Nephron (organoid): Measurements from ENCODE around the gene KIF16B.
A peak's percentile ranks its signal among the peaks of the same experiment; 100 is the strongest.
"Not testable (repeated sequence)": the region's sequence is repeated elsewhere in the genome, so short reads cannot be mapped to it uniquely, and the experiment has no call there.

Source experiments
- H3K27ac Mint-ChIP-seq, 3 experiments: 2 replicates each; pipeline ENCODE4 v1.8.0; 2020; ENCODE audit warnings: mixed read lengths in 3 of 3, mild to moderate bottlenecking in 2 of 3, moderate library complexity in 1 of 3
- H3K27me3 Mint-ChIP-seq: 2 replicates; pipeline ENCODE4 v1.8.0; 2021; ENCODE audit warnings: low read depth, mild to moderate bottlenecking, moderate library complexity, mixed read lengths
- H3K36me3 Mint-ChIP-seq: 2 replicates; pipeline ENCODE4 v1.8.0; 2020; ENCODE audit warnings: low read depth, mixed read lengths
- H3K4me1 Mint-ChIP-seq: 2 replicates; pipeline ENCODE4 v1.8.0; 2020; ENCODE audit warnings: mixed read lengths
- H3K4me3 Mint-ChIP-seq, 3 experiments: 2 replicates each; pipeline ENCODE4 v1.8.0; 2020; ENCODE audit warnings: mild to moderate bottlenecking in 3 of 3, mixed read lengths in 3 of 3, moderate library complexity in 2 of 3
- H3K9me3 Mint-ChIP-seq: 2 replicates; pipeline ENCODE4 v1.8.0; 2020; ENCODE audit warnings: mixed read lengths
- CTCF ChIP-seq, 3 experiments: fragments of 200-600 bp; sonication (generic); IDR thresholded peaks; one replicate each; pipeline ENCODE4 v1.5.0; 2021; ENCODE audit warnings: antibody characterized with exemption in 3 of 3; ENCODE audit not compliant: unreplicated experiment in 3 of 3

Gene KIF16B

GRCh38 chr20:16601047-16601446 is 27.8 kb upstream of the KIF16B start:
- Mint-ChIP-seq H3K9me3 (no peaks in the 10 kb centered on the region), H3K27me3 (peaks cover 4% of the 10 kb centered on the region), H3K27ac (peak overlapping the region in 2 of 3 experiments; percentile 34 to 36), H3K36me3 (no peaks in the 10 kb centered on the region), H3K4me3 (no peak overlapping the region), H3K4me1 (peaks cover 9% of the 10 kb centered on the region)
- TF ChIP-seq CTCF (IDR thresholded peaks at IDR 0.05; ENCODE audit: unreplicated experiment in 3 of 3) = no peak

GRCh38 chr20:16599257-16599656 is 26.0 kb upstream of the KIF16B start:
- H3K27me3 Mint-ChIP-seq = peaks cover 4% of the 10 kb centered on the region
- TF ChIP-seq CTCF (IDR thresholded peaks at IDR 0.05; ENCODE audit: unreplicated experiment in 3 of 3) = no peak
- H3K36me3 Mint-ChIP-seq = no peaks in the 10 kb centered on the region
- no peak overlapping the region for H3K27ac Mint-ChIP-seq
- H3K9me3 Mint-ChIP-seq = no peaks in the 10 kb centered on the region
- H3K4me3 Mint-ChIP-seq = no peak overlapping the region
- H3K4me1 Mint-ChIP-seq = peaks cover 9% of the 10 kb centered on the region

- no peak for TF ChIP-seq CTCF (IDR thresholded peaks at IDR 0.05; ENCODE audit: unreplicated experiment in 3 of 3)
These were observed 23.7 kb upstream of the KIF16B start for GRCh38 chr20:16596991-16597390.

GRCh38 chr20:16596404-16596803 is 23.2 kb upstream of the KIF16B start:
- not testable (repeated sequence) for H3K27ac Mint-ChIP-seq, H3K36me3 Mint-ChIP-seq, H3K4me3 Mint-ChIP-seq, H3K9me3 Mint-ChIP-seq, H3K27me3 Mint-ChIP-seq, H3K4me1 Mint-ChIP-seq

More at GRCh38 chr20:16596991-16597390, 23.7 kb upstream of the KIF16B start:
- H3K9me3 Mint-ChIP-seq = no peaks in the 10 kb centered on the region
- no peak overlapping the region for H3K4me3 Mint-ChIP-seq
- peaks cover 7% of the 10 kb centered on the region for H3K27me3 Mint-ChIP-seq
- peaks cover 9% of the 10 kb centered on the region for H3K4me1 Mint-ChIP-seq
- H3K36me3 Mint-ChIP-seq = no peaks in the 10 kb centered on the region
- H3K27ac Mint-ChIP-seq = no peak overlapping the region

GRCh38 chr20:16595376-16595775 is 22.1 kb upstream of the KIF16B start:
- Mint-ChIP-seq H3K9me3 (no peaks in the 10 kb centered on the region), H3K4me3 (no peak overlapping the region), H3K4me1 (no peaks in the 10 kb centered on the region), H3K36me3 (no peaks in the 10 kb centered on the region), H3K27me3 (peaks cover 3% of the 10 kb centered on the region), H3K27ac (no peak overlapping the region)
- no peak for TF ChIP-seq CTCF (IDR thresholded peaks at IDR 0.05; ENCODE audit: unreplicated experiment in 3 of 3)

GRCh38 chr20:16590041-16590633 is 16.9 kb upstream of the KIF16B start:
- Mint-ChIP-seq H3K36me3 (no peaks in the 10 kb centered on the region), H3K27ac (no peak overlapping the region), H3K4me3 (no peak overlapping the region), H3K4me1 (no peaks in the 10 kb centered on the region), H3K27me3 (peaks cover 3% of the 10 kb centered on the region), H3K9me3 (no peaks in the 10 kb centered on the region)
- TF ChIP-seq CTCF (IDR thresholded peaks at IDR 0.05; ENCODE audit: unreplicated experiment in 3 of 3) = no peak
